AG09309 (cell line): Measurements from ENCODE around the gene MAPKAP1.

Experiments
- DNase-seq: peaks from one replicate; pipeline ENCODE4 v3.0.0-alpha.2; 2010; ENCODE audit warnings: low read depth
- H3K4me3 ChIP-seq: 2 replicates; pipeline ENCODE4 v1.5.1; 2011; ENCODE audit warnings: mild to moderate bottlenecking, low read depth, low read length, moderate library complexity; ENCODE audit not compliant: control insufficient read depth
- CTCF ChIP-seq: IDR thresholded peaks from 2 replicates; pipeline ENCODE4 v1.5.1; 2011; ENCODE audit warnings: mild to moderate bottlenecking, low read depth, low read length, inconsistent platforms; ENCODE audit not compliant: insufficient read depth, control insufficient read depth; ENCODE audit errors: missing control alignments

The MAPKAP1 gene

GRCh38 chr9:125604196-125604595, 102.8 kb downstream of the MAPKAP1 start:
- no peak for TF ChIP-seq CTCF
- H3K4me3 ChIP-seq, result no peak overlapping the region
- DNase-seq, result no peak

GRCh38 chr9:125603478-125604021, 103.5 kb downstream of the MAPKAP1 start:
- no peak for DNase-seq
- TF ChIP-seq CTCF, result no peak
- H3K4me3 ChIP-seq, result no peak overlapping the region

- H3K4me3 ChIP-seq, result no peak overlapping the region
- no peak for DNase-seq
- TF ChIP-seq CTCF, result peak; percentile 21
Observed at GRCh38 chr9:125601961-125602360, 105.0 kb downstream of the MAPKAP1 start.

- no peak overlapping the region for H3K4me3 ChIP-seq
- DNase-seq, result no peak
- no peak for TF ChIP-seq CTCF
Observed at GRCh38 chr9:125600194-125600593, 106.8 kb downstream of the MAPKAP1 start.

GRCh38 chr9:125594223-125594610, 112.8 kb downstream of the MAPKAP1 start:
- TF ChIP-seq CTCF, result no peak
- no peak overlapping the region for H3K4me3 ChIP-seq

GRCh38 chr9:125593581-125594222, 113.3 kb downstream of the MAPKAP1 start:
- TF ChIP-seq CTCF, result no peak
- H3K4me3 ChIP-seq, result no peak overlapping the region
- no peak for DNase-seq

More at GRCh38 chr9:125594223-125594610, 112.8 kb downstream of the MAPKAP1 start:
- DNase-seq, result no peak
